Muscle of leg (tissue), 11 donors: Measurements from ENCODE around the gene TTC3. TPM values are rescaled to one million over a fixed set of nuclear protein-coding genes. Genes with fewer than 3 reads are reported as not detected.
"Not testable (repeated sequence)": the region's sequence is repeated elsewhere in the genome, so short reads cannot be mapped to it uniquely, and the experiment has no call there.

Experiments used
- DNase-seq: peaks from one replicate; pipeline ENCODE4 v3.0.0; 2013
- H3K27ac ChIP-seq: one replicate; pipeline ENCODE4 v1.5.1; 2013; ENCODE audit warnings: mild to moderate bottlenecking, low read length, control low read depth
- H3K27me3 ChIP-seq: one replicate; pipeline ENCODE4 v1.6.1; 2013; ENCODE audit warnings: low read length; ENCODE audit not compliant: control insufficient read depth, insufficient read depth
- H3K36me3 ChIP-seq: one replicate; pipeline ENCODE4 v1.6.1; 2013; ENCODE audit warnings: low read length; ENCODE audit not compliant: control insufficient read depth, insufficient read depth
- H3K4me1 ChIP-seq: one replicate; pipeline ENCODE4 v1.6.1; 2013; ENCODE audit warnings: low read length; ENCODE audit not compliant: control insufficient read depth, insufficient read depth
- H3K4me3 ChIP-seq: one replicate; pipeline ENCODE4 v1.5.1; 2013; ENCODE audit warnings: low read length, control low read depth
- H3K9me3 ChIP-seq: replicated peaks from 2 replicates; pipeline ENCODE4 v1.6.1; 2013; ENCODE audit warnings: low read depth, low read length; ENCODE audit not compliant: control insufficient read depth
- WGBS: methylation state at CpG from one replicate; pipeline ENCODE4 v1.1.5; 2013; ENCODE audit warnings: missing lambda C conversion rate; ENCODE audit not compliant: insufficient coverage; 5-methylcytosine and 5-hydroxymethylcytosine counted together
- polyA plus RNA-seq, 8 donors: library from polyadenylated mRNA; unstranded; fragments of 120-200 nt; gene quantifications; one replicate each; pipeline versions ENCODE4 v1.2.1 to v1.2.3, GENCODE V29; 2013; ENCODE audit warnings: inconsistent platforms in 1 of 8, low replicate concordance in 1 of 8; ENCODE audit not compliant: insufficient read length in 8 of 8, insufficient read depth in 1 of 8
- total RNA-seq: library from RNA; stranded (reverse); fragments of 120-200 nt; gene quantifications from one replicate; pipeline ENCODE4 v1.2.4, GENCODE V29; 2013

TTC3 gene
- total and polyA plus RNA-seq, 9 donors, result 86.4 to 202 (median 145) TPM

DNA sequence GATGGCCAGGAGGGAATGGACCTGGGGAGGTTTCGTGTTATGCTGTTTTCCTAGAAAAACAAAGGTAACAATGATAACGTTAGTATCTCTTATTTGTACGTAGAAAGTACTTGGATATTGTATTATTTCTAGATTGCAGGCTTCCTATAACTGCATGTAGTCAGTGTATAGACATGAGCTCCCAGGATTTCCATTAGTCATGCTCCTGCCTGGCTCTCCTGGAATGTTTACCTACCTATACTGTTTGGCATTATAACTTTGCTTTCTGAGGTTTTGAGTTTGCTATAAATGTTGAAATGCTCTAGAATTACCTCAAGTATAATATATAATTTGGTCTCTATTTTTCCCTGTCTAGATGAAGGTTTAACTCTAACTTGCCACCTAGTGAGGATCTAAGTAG is 66.1 kb downstream of the TTC3 start:
- 100% methylated on average over 1 of the region's 3 CpGs for WGBS
- DNase-seq, result no peak
- Histone ChIP-seq H3K9me3 (peaks cover 6% of the 10 kb centered on the region), H3K27me3 (no peaks in the 10 kb centered on the region), H3K27ac (no peak overlapping the region), H3K4me1 (no peaks in the 10 kb centered on the region), H3K36me3 (peaks cover 37% of the 10 kb centered on the region), H3K4me3 (no peak overlapping the region)

- no peak for DNase-seq
- Histone ChIP-seq H3K36me3 (peaks cover 41% of the 10 kb centered on the region), H3K27ac (no peak overlapping the region), H3K27me3 (no peaks in the 10 kb centered on the region), H3K9me3 (peaks cover 6% of the 10 kb centered on the region), H3K4me1 (no peaks in the 10 kb centered on the region), H3K4me3 (no peak overlapping the region)
- WGBS, result 100% methylated on average over 1 of the region's 4 CpGs
Observed at GRCh38 chr21:37139902-37140301, 66.8 kb downstream of the TTC3 start.

- H3K4me1 ChIP-seq, H3K27ac ChIP-seq, H3K4me3 ChIP-seq, DNase-seq, H3K9me3 ChIP-seq, H3K27me3 ChIP-seq: not testable (repeated sequence)
- peaks cover 40% of the 10 kb centered on the region for H3K36me3 ChIP-seq
- WGBS, result no CpG with 5 or more reads among the region's 5 CpGs
Observed at GRCh38 chr21:37143392-37143791, 70.3 kb downstream of the TTC3 start.

DNA sequence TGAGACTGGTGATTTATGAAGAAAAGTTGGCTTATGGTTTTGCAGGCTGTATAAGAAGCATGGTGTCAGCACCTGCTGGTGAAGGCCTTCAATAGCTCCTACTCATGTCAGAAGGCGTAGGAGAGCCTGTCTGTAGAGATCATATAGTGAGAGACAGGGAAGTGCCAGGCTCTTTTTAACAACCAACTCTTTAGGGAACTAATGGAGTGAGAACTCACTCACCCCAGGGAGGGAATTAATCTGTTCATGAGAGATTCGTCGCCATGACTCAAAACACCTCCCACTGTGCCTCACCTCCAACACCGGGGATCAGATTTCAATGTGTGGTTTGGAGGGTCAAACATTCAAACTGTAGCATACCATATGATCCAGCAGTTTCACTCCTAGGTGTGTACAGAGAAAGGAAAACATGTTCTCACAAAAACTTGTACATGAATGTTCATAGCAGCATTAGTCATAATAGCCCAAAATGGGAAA is 72.6 kb downstream of the TTC3 start:
- DNase-seq, result peak; percentile 7
- no CpG with 5 or more reads among the region's 4 CpGs for WGBS

DNA sequence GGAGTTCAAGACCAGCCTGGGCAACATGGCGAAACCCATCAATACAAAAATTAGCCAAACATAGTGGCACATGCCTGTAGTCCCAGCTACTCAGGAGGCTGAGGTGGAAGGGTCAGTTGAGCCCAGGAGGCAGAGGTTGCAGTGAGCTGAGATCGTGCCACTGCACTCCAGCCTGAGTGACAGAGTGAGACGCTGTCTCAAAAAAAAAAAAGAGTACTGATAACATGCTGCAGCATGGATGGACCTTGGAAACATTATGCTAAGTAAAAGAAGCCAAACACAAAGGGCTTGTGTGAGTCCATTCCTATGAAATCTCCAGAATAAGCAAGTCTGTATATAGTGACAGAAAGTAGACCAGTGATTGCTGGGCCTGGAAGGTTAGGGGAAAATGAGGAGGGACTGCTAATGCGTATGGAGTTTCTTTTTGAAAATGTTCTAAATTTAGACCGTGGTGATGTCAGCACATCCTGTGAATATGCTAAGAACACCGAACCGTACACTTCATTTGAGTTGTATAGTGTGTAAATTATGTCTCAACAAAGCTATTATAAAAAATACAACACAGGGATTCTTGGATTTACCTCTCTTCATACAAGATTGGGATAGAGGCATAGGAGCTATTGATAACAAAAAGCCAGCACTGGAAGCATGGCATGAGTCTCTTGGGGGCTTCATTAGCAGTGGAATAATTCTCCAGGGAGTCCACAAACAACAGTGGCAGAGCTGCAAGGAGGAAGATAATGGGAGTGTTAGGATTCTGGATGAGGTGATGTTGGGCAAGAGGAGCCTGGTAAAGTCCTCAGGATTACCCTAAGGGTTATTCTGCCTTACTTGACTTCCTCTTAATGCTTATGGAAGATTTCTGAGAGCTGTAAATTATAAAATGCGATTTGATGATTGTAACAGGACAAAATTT is 73.5 kb downstream of the TTC3 start:
- Histone ChIP-seq H3K9me3 (no peaks in the 10 kb centered on the region), H3K27me3 (no peaks in the 10 kb centered on the region), H3K4me1 (no peaks in the 10 kb centered on the region), H3K4me3 (no peak overlapping the region), H3K36me3 (peaks cover 38% of the 10 kb centered on the region), H3K27ac (no peak overlapping the region)
- peak; percentile 27 for DNase-seq
- WGBS, result 69% methylated on average over 3 of the region's 8 CpGs

More for the DNA sequence above, 72.6 kb downstream of the TTC3 start:
- H3K4me1 ChIP-seq, result no peaks in the 10 kb centered on the region
- H3K27me3 ChIP-seq, result no peaks in the 10 kb centered on the region
- no peaks in the 10 kb centered on the region for H3K9me3 ChIP-seq
- peaks cover 44% of the 10 kb centered on the region for H3K36me3 ChIP-seq
- H3K4me3 ChIP-seq, result no peak overlapping the region
- H3K27ac ChIP-seq, result no peak overlapping the region

GRCh38 chr21:37149411-37149810 is 76.4 kb downstream of the TTC3 start:
- Histone ChIP-seq H3K4me1 (peaks cover 8% of the 10 kb centered on the region), H3K27ac (no peak overlapping the region), H3K27me3 (no peaks in the 10 kb centered on the region), H3K36me3 (peaks cover 49% of the 10 kb centered on the region), H3K9me3 (no peaks in the 10 kb centered on the region), H3K4me3 (no peak overlapping the region)
- no peak for DNase-seq

GRCh38 chr21:37153196-37153934 is 80.3 kb downstream of the TTC3 start:
- peak; percentile 15 for DNase-seq
- Histone ChIP-seq H3K36me3 (peaks cover 31% of the 10 kb centered on the region), H3K4me1 (peaks cover 9% of the 10 kb centered on the region), H3K4me3 (no peak overlapping the region), H3K27me3 (no peaks in the 10 kb centered on the region), H3K27ac (peak overlapping the region; percentile 83), H3K9me3 (no peaks in the 10 kb centered on the region)
- WGBS, result no CpG with 5 or more reads among the region's 4 CpGs

DNA sequence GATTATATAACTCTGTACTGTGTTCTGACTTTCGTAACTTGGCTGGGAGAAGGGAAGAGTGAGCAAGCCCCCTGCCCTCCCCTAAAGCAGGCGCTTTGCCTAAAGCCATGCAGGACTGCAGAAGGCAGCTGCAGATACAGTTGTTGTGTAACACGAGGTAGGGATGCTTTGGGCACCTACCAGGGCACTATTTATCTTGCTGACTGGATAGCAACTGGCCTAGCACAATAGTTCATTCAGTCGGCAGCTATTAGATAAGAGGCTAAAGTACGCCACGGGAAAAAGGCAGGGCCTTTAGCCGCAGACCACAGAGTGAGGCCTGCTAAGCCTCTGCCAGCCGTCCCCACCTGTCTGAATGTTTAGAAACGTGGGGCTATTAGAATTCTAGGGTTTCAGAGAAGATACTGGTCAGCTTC is 80.9 kb downstream of the TTC3 start:
- peak overlapping the region; percentile 83 for H3K27ac ChIP-seq
- H3K36me3 ChIP-seq, result peaks cover 33% of the 10 kb centered on the region
- no peaks in the 10 kb centered on the region for H3K27me3 ChIP-seq
- no peaks in the 10 kb centered on the region for H3K9me3 ChIP-seq
- peaks cover 9% of the 10 kb centered on the region for H3K4me1 ChIP-seq
- H3K4me3 ChIP-seq, result no peak overlapping the region
- DNase-seq, result peak; percentile 78
- 69% methylated on average over 7 of the region's 9 CpGs for WGBS

- Histone ChIP-seq H3K27me3 (no peaks in the 10 kb centered on the region), H3K4me1 (peaks cover 9% of the 10 kb centered on the region), H3K4me3 (no peak overlapping the region), H3K27ac (no peak overlapping the region), H3K36me3 (peaks cover 40% of the 10 kb centered on the region), H3K9me3 (no peaks in the 10 kb centered on the region)
- no CpG with 5 or more reads among the region's 3 CpGs for WGBS
- no peak for DNase-seq
Observed at GRCh38 chr21:37155186-37155585, 82.1 kb downstream of the TTC3 start.

DNA sequence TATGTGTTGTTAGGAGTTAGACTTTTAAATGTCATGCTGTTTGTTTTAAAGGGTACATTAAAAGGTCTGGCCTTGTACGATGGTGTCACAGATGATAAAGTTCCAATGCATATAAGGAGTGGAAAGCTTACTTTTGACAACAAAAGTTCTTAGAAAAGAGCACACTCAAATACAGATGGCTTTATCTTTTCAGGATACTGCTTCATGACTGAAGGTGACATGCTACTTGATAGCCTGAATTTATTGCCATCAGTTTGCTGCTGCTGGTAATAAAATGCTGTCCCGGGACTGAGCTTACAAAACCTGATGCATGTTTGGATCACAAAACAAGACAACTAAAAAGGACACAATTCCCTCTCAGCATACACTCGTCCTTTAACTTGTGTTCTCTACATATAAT is 84.9 kb downstream of the TTC3 start:
- H3K36me3 ChIP-seq, result peaks cover 47% of the 10 kb centered on the region
- 57% methylated on average over 2 of the region's 3 CpGs for WGBS
- no peak overlapping the region for H3K27ac ChIP-seq
- H3K4me3 ChIP-seq, result no peak overlapping the region
- no peaks in the 10 kb centered on the region for H3K27me3 ChIP-seq
- H3K4me1 ChIP-seq, result peaks cover 9% of the 10 kb centered on the region
- DNase-seq, result no peak
- H3K9me3 ChIP-seq, result no peaks in the 10 kb centered on the region
